ENCODE measurements around the gene OLFM4.

OLFM4 gene

DNA sequence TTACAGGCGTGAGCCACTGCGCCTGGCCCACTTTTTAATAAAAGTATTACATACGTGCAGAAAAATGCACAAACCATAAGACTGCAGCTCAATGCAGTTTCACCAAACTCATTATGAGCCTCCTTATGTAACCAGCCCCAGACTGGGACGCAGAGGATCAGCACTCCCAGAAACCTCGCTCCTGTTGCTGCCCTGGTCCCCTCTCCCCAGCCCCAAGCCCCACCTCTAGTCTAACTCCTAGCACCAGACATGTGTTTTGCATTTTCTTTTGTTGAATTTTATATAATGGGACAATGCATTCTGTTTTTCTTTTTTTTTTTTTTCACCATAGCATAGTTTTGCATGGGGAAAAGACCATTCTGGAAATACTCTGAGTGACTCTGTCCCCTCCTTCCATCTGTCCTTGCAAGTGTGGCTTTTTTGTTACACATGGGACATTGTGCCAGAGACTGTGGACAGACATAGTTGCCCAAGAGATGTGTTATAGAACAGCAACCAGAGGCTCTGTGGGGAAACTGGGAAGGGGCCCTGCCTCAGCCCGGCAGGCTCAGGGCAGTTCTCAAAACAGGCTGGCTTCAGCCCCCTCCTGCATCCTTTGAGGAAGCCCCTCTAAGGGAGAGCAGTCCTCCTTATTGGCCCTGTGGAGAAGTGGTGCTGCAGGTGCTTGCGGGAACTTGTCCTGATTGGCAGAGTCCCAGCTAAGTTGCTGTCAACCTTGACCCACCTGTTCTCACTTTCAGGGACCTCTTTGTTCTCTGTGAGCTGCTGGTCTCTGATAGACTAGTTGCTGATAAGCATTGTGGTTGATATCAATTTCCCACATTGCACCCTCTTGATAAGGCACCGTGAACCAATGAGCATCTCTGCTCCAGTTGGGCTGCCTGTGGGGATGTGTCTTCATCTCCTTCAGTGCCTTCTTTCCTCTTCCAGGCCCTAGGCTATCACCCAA, 13.8 kb upstream of the OLFM4 start:
- no peaks in the 10 kb centered on the region for H3K27me3 ChIP-seq (ENCODE audit: control insufficient read depth, insufficient read depth, low read length)
- H3K4me3 ChIP-seq (ENCODE audit: low read depth, low read length) = no peak overlapping the region
- no peak overlapping the region for H3K9ac ChIP-seq (ENCODE audit: low read length)
- no peaks in the 10 kb centered on the region for H3K4me1 ChIP-seq (ENCODE audit: control insufficient read depth, insufficient read depth, low read length)
- H3K27ac ChIP-seq (ENCODE audit: low read depth, low read length) = no peak overlapping the region
- peaks cover 7% of the 10 kb centered on the region; the same call in 1 of the 2 replicates for H3K9me3 ChIP-seq (ENCODE audit: control insufficient read depth, insufficient read depth, low read depth, low read length)
- no peaks in the 10 kb centered on the region for H3K36me3 ChIP-seq (ENCODE audit: control insufficient read depth, insufficient read depth, low read length)

DNA sequence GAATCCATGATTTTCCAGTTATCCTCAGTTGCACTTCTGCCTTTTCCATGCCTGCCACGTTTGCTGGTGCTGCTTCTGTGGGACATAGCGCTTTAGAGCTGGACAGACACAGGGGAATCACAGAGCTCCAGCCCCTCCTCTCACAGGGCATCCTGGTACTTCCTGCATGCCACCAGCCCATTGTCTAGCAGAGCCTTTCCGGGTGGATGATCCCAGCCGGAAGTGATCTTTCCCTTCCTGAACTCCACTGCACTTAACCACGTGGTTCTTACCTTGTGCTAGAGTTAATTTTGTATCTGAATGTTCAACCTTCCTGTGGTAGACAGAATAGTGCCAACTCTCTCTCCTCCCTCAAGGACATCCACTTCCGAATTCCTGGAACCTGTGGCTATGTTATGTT, 12.6 kb upstream of the OLFM4 start:
- H3K27ac ChIP-seq (ENCODE audit: low read depth, low read length) = no peak overlapping the region
- H3K9ac ChIP-seq (ENCODE audit: low read length) = no peak overlapping the region
- H3K9me3 ChIP-seq (ENCODE audit: control insufficient read depth, insufficient read depth, low read depth, low read length) = peaks cover 7% of the 10 kb centered on the region; the same call in 1 of the 2 replicates
- H3K4me1 ChIP-seq (ENCODE audit: control insufficient read depth, insufficient read depth, low read length) = peaks cover 5% of the 10 kb centered on the region
- H3K27me3 ChIP-seq (ENCODE audit: control insufficient read depth, insufficient read depth, low read length) = no peaks in the 10 kb centered on the region
- H3K4me3 ChIP-seq (ENCODE audit: low read depth, low read length) = no peak overlapping the region
- H3K36me3 ChIP-seq (ENCODE audit: control insufficient read depth, insufficient read depth, low read length) = no peaks in the 10 kb centered on the region

DNA sequence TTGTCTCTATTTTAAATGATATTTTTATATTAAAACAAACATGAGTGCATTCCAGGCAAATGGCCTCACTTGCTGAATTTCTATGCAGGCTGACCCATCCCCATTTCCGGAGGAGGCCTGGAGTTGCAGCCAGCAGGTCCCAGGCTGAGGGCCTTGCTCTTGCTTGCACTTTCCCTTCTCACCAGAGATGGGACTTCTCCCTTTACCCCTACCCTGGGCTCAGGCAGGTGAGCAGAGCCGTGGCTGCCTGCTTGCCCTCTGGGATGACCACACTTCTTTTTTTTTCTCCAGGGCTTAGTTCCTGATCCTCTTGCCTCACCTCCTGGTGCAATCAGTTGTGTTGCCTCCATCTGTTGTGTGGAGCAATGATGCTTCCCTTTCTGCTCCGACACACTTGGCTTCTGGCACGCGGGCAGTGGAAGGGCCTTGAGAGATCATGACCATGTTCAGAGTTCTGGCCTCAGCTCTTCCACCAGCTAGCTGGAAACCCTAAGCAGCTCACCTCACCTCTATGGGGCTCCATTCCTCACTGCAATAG, 11.1 kb upstream of the OLFM4 start:
- peaks cover 7% of the 10 kb centered on the region; the same call in 1 of the 2 replicates for H3K9me3 ChIP-seq (ENCODE audit: control insufficient read depth, insufficient read depth, low read depth, low read length)
- no peak overlapping the region for H3K9ac ChIP-seq (ENCODE audit: low read length)
- H3K36me3 ChIP-seq (ENCODE audit: control insufficient read depth, insufficient read depth, low read length) = no peaks in the 10 kb centered on the region
- no peaks in the 10 kb centered on the region for H3K27me3 ChIP-seq (ENCODE audit: control insufficient read depth, insufficient read depth, low read length)
- no peak overlapping the region for H3K27ac ChIP-seq (ENCODE audit: low read depth, low read length)
- H3K4me3 ChIP-seq (ENCODE audit: low read depth, low read length) = no peak overlapping the region
- H3K4me1 ChIP-seq (ENCODE audit: control insufficient read depth, insufficient read depth, low read length) = peaks cover 6% of the 10 kb centered on the region

DNA sequence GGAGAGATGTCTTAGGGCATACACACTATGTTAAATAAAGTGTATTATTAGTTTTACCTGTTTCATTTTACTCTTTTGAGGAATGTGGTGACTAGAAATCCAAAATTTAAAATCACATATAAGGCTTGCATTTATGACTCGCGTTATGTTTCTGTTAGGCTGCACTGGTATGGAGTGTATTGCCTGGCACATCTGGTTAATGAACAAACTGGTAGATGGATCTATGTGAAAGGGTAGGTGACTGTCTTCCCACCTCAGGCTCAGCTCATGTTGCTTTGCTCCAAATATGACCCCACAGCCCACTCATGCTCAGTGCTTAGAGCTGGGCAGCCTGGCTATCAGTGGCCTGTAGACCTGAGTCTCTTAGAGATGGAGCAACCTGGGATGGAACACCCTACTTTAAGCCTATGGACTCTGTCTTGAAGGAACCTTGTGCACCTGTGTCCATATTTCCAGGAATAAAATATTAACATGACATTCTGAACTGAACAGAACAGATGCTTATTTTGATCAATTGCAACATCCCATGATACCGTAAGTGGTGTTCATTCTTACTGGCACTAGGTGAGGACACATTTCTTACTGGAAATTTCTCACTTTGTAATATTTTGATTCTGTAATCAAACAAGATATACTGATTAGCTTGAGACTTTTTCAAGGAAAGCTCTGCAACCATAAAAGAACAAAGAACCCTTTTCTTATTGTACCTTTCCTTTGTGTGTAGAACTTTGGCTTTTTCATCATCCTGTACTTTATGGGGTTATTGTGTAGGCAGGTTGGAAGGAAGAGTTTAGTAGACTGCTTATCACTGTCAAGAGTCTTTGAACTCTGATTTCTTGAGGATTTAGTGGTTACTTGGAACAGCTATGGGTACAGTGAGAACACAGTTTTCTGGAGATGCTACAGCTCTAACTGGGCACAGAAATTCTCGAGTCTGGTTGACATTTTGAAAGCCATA, 9.6 kb upstream of the OLFM4 start:
- peaks cover 7% of the 10 kb centered on the region; the same call in 1 of the 2 replicates for H3K9me3 ChIP-seq (ENCODE audit: control insufficient read depth, insufficient read depth, low read depth, low read length)
- H3K27me3 ChIP-seq (ENCODE audit: control insufficient read depth, insufficient read depth, low read length) = no peaks in the 10 kb centered on the region
- no peak overlapping the region for H3K4me3 ChIP-seq (ENCODE audit: low read depth, low read length)
- H3K27ac ChIP-seq (ENCODE audit: low read depth, low read length) = no peak overlapping the region
- no peak overlapping the region for H3K9ac ChIP-seq (ENCODE audit: low read length)
- peaks cover 6% of the 10 kb centered on the region for H3K4me1 ChIP-seq (ENCODE audit: control insufficient read depth, insufficient read depth, low read length)
- no peaks in the 10 kb centered on the region for H3K36me3 ChIP-seq (ENCODE audit: control insufficient read depth, insufficient read depth, low read length)

DNA sequence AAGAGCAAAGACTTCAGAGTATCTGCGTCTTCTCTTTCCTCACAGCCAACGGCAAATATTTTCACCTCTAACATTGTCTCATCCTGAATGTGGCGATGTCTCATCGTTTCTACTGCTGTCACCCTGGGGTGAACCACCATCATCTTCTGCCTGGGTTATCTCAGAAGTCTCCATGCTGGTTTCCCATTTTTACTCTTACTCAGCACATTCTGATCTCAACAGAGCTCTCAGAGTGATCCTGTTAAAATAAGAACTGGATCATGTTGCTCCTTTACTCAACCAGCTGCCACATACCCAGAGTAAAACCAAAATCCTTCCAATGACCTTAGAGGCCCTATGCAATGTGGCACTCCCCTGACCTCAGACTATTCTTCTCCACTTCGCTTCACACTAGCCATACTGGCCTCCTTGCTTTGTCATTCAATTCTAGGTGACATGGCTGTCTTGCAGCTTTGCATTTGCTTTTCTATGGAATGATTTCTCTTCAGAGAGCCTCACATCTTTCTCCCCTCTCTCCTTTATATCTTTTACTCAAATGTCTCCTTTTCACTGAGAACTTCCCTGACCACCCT, 7.8 kb upstream of the OLFM4 start:
- H3K36me3 ChIP-seq (ENCODE audit: control insufficient read depth, insufficient read depth, low read length) = no peaks in the 10 kb centered on the region

DNA sequence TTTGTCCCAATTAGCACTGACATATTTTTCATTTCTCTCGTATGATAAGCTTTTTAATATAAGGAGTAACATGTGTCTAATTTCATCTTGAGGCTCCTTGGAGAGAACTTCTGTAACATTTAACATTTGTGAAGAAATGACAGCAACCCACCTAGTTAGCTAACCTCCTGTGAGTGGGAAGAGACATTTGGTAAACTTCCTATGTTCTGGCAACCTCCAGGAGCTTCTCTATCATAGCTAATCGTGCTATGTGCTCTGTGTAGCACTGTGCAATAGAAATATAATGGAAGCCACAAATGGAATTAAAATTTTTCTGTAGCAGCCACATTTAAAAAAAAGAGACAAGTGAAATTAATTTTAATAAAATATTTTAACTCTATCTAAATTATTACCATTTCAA, 5.4 kb upstream of the OLFM4 start:
- no peak overlapping the region for H3K27ac ChIP-seq (ENCODE audit: low read depth, low read length)
- H3K9ac ChIP-seq (ENCODE audit: low read length) = no peak overlapping the region
- no peak overlapping the region for H3K4me3 ChIP-seq (ENCODE audit: low read depth, low read length)
- H3K9me3 ChIP-seq (ENCODE audit: control insufficient read depth, insufficient read depth, low read depth, low read length) = no peaks in the 10 kb centered on the region
- H3K36me3 ChIP-seq (ENCODE audit: control insufficient read depth, insufficient read depth, low read length) = no peaks in the 10 kb centered on the region
- no peaks in the 10 kb centered on the region for H3K27me3 ChIP-seq (ENCODE audit: control insufficient read depth, insufficient read depth, low read length)
- H3K4me1 ChIP-seq (ENCODE audit: control insufficient read depth, insufficient read depth, low read length) = peaks cover 6% of the 10 kb centered on the region

More for the DNA sequence above, 7.8 kb upstream of the OLFM4 start:
- Histone ChIP-seq H3K9ac (ENCODE audit: low read length) (no peak overlapping the region), H3K27ac (ENCODE audit: low read depth, low read length) (no peak overlapping the region), H3K27me3 (ENCODE audit: control insufficient read depth, insufficient read depth, low read length) (no peaks in the 10 kb centered on the region), H3K4me3 (ENCODE audit: low read depth, low read length) (no peak overlapping the region), H3K9me3 (ENCODE audit: control insufficient read depth, insufficient read depth, low read depth, low read length) (peaks cover 7% of the 10 kb centered on the region; the same call in 1 of the 2 replicates), H3K4me1 (ENCODE audit: control insufficient read depth, insufficient read depth, low read length) (peaks cover 6% of the 10 kb centered on the region)

DNA sequence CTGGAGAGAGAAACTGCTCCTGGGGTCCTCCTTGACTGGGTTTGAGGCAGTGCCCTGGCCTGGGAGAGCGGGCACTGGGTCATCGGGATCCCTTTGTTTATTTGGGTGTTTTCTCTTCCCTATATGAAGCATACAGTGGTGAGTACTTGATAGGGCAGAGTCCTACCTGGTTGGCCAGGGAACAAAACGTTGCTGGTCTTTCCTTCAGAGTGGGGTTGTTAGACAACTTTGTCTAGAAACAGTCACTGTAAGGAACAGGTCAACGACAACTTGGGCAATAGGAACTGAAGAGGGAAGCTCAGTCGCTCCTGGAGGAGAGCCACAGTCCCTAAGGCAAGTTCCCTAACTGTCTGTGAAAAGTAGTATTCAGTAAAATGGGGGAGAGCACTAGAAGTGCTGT, 550 bp upstream of the OLFM4 start:
- H3K4me1 ChIP-seq (ENCODE audit: control insufficient read depth, insufficient read depth, low read length) = 0 out of 2 replicates have a peak, but pooled peaks cover 5% of the 10 kb centered on the region
- H3K9ac ChIP-seq (ENCODE audit: low read length) = no peak overlapping the region
- H3K36me3 ChIP-seq (ENCODE audit: control insufficient read depth, insufficient read depth, low read length) = no peaks in the 10 kb centered on the region
- no peak overlapping the region for H3K27ac ChIP-seq (ENCODE audit: low read depth, low read length)
- no peaks in the 10 kb centered on the region for H3K27me3 ChIP-seq (ENCODE audit: control insufficient read depth, insufficient read depth, low read length)
- no peaks in the 10 kb centered on the region for H3K9me3 ChIP-seq (ENCODE audit: control insufficient read depth, insufficient read depth, low read depth, low read length)
- H3K4me3 ChIP-seq (ENCODE audit: low read depth, low read length) = no peak overlapping the region

DNA sequence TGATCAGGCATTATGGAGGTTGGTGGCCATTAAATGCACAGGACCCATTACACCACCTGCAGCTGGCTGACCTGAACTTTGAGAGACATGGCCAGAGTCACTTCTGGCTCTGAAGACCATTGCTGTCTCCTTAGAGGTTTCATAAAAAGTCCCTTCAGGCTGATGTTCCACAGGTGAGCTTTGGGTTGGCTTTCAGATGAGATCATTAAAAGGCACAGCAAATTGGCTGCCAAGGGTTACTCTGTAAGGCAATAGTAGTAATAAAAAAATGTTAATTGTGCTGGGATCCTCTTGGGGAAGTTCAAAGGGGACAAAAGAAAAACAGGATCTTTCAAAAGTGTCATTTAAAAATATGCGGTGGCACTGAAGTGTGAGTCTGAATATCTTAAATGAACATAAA, 4.2 kb downstream of the OLFM4 start:
- 0 out of 2 replicates have a peak, but pooled peaks cover 5% of the 10 kb centered on the region for H3K4me1 ChIP-seq (ENCODE audit: control insufficient read depth, insufficient read depth, low read length)
- no peak overlapping the region for H3K4me3 ChIP-seq (ENCODE audit: low read depth, low read length)
- H3K27ac ChIP-seq (ENCODE audit: low read depth, low read length) = no peak overlapping the region
- no peaks in the 10 kb centered on the region for H3K27me3 ChIP-seq (ENCODE audit: control insufficient read depth, insufficient read depth, low read length)
- no peaks in the 10 kb centered on the region for H3K9me3 ChIP-seq (ENCODE audit: control insufficient read depth, insufficient read depth, low read depth, low read length)
- H3K9ac ChIP-seq (ENCODE audit: low read length) = no peak overlapping the region
- no peaks in the 10 kb centered on the region for H3K36me3 ChIP-seq (ENCODE audit: control insufficient read depth, insufficient read depth, low read length)

DNA sequence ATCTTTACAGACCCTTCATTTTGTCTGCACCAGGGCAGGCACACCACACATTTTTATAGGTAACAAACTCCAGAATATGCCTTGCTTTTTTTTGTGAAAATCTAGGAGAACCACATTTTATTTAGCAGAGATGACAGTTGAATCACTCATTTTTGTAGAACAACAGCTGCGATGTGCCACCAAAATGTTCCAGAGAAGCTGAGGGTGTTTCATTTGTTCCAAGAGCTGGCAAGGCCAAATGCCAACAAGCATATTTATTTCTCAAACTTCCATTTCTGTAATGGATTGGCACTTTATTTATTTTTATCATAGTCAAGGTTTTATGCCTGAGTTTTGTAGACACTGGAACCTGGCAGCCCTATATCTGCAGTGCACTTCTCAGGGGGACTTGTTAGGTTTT, 10.4 kb downstream of the OLFM4 start:
- Histone ChIP-seq H3K27me3 (ENCODE audit: control insufficient read depth, insufficient read depth, low read length) (no peaks in the 10 kb centered on the region), H3K4me3 (ENCODE audit: low read depth, low read length) (no peak overlapping the region), H3K27ac (ENCODE audit: low read depth, low read length) (no peak overlapping the region), H3K4me1 (ENCODE audit: control insufficient read depth, insufficient read depth, low read length) (peaks cover 7% of the 10 kb centered on the region), H3K36me3 (ENCODE audit: control insufficient read depth, insufficient read depth, low read length) (no peaks in the 10 kb centered on the region), H3K9ac (ENCODE audit: low read length) (no peak overlapping the region), H3K9me3 (ENCODE audit: control insufficient read depth, insufficient read depth, low read depth, low read length) (no peaks in the 10 kb centered on the region)

DNA sequence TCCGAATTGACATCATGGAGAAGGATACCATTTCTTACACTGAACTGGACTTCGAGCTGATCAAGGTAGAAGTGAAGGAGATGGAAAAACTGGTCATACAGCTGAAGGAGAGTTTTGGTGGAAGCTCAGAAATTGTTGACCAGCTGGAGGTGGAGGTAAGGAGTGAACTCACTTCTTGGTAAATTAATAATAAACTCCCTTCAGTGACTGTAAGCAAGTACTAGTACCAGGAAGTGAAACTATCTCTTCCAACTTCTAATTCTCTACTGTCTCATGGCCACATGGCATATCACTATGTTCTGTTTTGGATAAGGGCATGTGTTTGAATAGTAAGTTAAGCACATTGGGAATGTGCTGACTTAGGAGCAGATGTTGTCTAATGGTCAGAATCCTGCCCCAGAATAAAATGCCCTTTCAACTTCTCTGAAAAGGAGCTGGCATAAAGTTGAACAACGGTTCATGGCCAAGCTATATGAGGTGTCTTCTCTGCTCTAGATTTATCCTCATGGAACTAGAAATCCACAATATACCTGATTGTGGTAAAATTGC, 13.4 kb downstream of the OLFM4 start:
- Histone ChIP-seq H3K4me1 (ENCODE audit: control insufficient read depth, insufficient read depth, low read length) (peaks cover 7% of the 10 kb centered on the region), H3K9me3 (ENCODE audit: control insufficient read depth, insufficient read depth, low read depth, low read length) (no peaks in the 10 kb centered on the region), H3K9ac (ENCODE audit: low read length) (no peak overlapping the region), H3K27me3 (ENCODE audit: control insufficient read depth, insufficient read depth, low read length) (no peaks in the 10 kb centered on the region), H3K36me3 (ENCODE audit: control insufficient read depth, insufficient read depth, low read length) (no peaks in the 10 kb centered on the region), H3K27ac (ENCODE audit: low read depth, low read length) (no peak overlapping the region), H3K4me3 (ENCODE audit: low read depth, low read length) (no peak overlapping the region)
